HepG2 (cell line): ENCODE measurements around the gene RGS5. TPM values are rescaled to one million over a fixed set of nuclear protein-coding genes. Genes with fewer than 3 reads are reported as not detected.

Experiments
- ATAC-seq: fragments of 200-7000 bp; cut with Tn5 transposase; 3 replicates; pipeline ENCODE4 v1.9.1; 2020; ENCODE audit warnings: mild to moderate bottlenecking, moderate library complexity
- BruUV-seq: library from RNA; stranded (reverse); fragments of 400-500 nt; replicated peaks from 2 replicates; lab custom pipeline; 2021; lab: Mats Ljungman, UMichigan
- CTCF ChIA-PET: fragments of 300-600 bp; formaldehyde crosslinking; extraction: SDS; loops from one replicate; lab custom pipeline; 2021; ENCODE audit warnings: low total read pairs, inconsistent platforms, low intra/inter-chr PET ratio; lab: Yijun Ruan, JAX
- POLR2A ChIA-PET: fragments of 350-600 bp; sonication (Branson Sonifier 250); formaldehyde crosslinking; loops from one replicate; lab custom pipeline; 2020; ENCODE audit warnings: antibody characterized with exemption, inconsistent platforms; lab: Yijun Ruan, JAX
- DNase-seq: peaks from one replicate; pipeline ENCODE4 v3.0.0-alpha.2; 2015; ENCODE audit warnings: low spot score
- FAIRE-seq: peaks from 3 replicates; lab custom pipeline; 2011; peaks lifted over from hg19 to GRCh38; lab: Jason Lieb, UNC
- H2AFZ ChIP-seq: one replicate; pipeline ENCODE4 v1.6.1; 2011; ENCODE audit warnings: low read length, inconsistent platforms
- H3K27ac ChIP-seq: fragments of 300-600 bp; 3 replicates; pipeline ENCODE4 v1.8.0; 2011; ENCODE audit warnings: mixed run types, mild to moderate bottlenecking, mixed read lengths, low read length, inconsistent platforms; ENCODE audit not compliant: insufficient read depth; ENCODE audit errors: extremely low read length
- H3K27me3 ChIP-seq, 2 experiments: fragments of 200-600 bp in 1 of 2; 2 replicates in 1 of 2; 3 replicates in 1 of 2; pipeline versions ENCODE4 v1.6.0 to v1.8.0; 2011; ENCODE audit warnings: low read length in 2 of 2, mild to moderate bottlenecking in 2 of 2, moderate library complexity in 2 of 2, inconsistent platforms in 1 of 2; ENCODE audit not compliant: insufficient read depth in 2 of 2, control insufficient read depth in 1 of 2
- H3K36me3 ChIP-seq, 2 experiments: fragments of 200-600 bp in 1 of 2; replicated peaks in 1 of 2; 2 replicates in 1 of 2; 3 replicates in 1 of 2; pipeline versions ENCODE4 v1.5.1 to v1.8.0; 2011; ENCODE audit warnings: low read length in 2 of 2, inconsistent platforms in 1 of 2; ENCODE audit not compliant: insufficient read depth in 2 of 2, control insufficient read depth in 1 of 2
- H3K4me1 ChIP-seq: 2 replicates; pipeline ENCODE4 v1.5.1; 2012; ENCODE audit warnings: low read length, inconsistent platforms; ENCODE audit not compliant: insufficient read depth
- H3K4me2 ChIP-seq: 2 replicates; pipeline ENCODE4 v1.6.0; 2011; ENCODE audit warnings: low read depth, low read length, inconsistent platforms
- H3K4me3 ChIP-seq, 3 experiments: fragments of 200-600 bp in 1 of 3; sonication (generic), shearing (Covaris generic) in 1 of 3; replicated peaks in 1 of 3; 2 replicates each; pipeline ENCODE4 v1.5.1; 2011 to 2016; ENCODE audit warnings: low read length in 3 of 3, inconsistent platforms in 2 of 3, low read depth in 2 of 3, mild to moderate bottlenecking in 2 of 3, control low read depth in 1 of 3, mixed read lengths in 1 of 3; ENCODE audit not compliant: insufficient read depth in 1 of 3
- H3K79me2 ChIP-seq: one replicate; pipeline ENCODE4 v1.6.1; 2011; ENCODE audit warnings: low read length, inconsistent platforms; ENCODE audit not compliant: insufficient read depth
- H3K9ac ChIP-seq: 2 replicates; pipeline ENCODE4 v1.6.0; 2011; ENCODE audit warnings: mild to moderate bottlenecking, low read depth, low read length, inconsistent platforms; ENCODE audit not compliant: insufficient read depth
- H3K9me3 ChIP-seq: 2 replicates; pipeline ENCODE4 v1.5.1; 2012; ENCODE audit warnings: mild to moderate bottlenecking, low read length
- H4K20me1 ChIP-seq: 2 replicates; pipeline ENCODE4 v1.6.0; 2011; ENCODE audit warnings: inconsistent platforms, mild to moderate bottlenecking, low read length, moderate library complexity; ENCODE audit not compliant: insufficient read depth
- GABPA ChIP-seq, 2 experiments: IDR thresholded peaks; 2 replicates each; pipeline ENCODE4 v1.6.1; 2011 to 2016; ENCODE audit warnings: low read depth in 2 of 2, low read length in 1 of 2, missing biosample characterization in 1 of 2, missing genetic modification characterization in 1 of 2
- SAFB2 ChIP-seq: sonication (generic); formaldehyde crosslinking; IDR thresholded peaks from 2 replicates; pipeline ENCODE4 v1.5.1; 2020; ENCODE audit warnings: missing genetic modification reagents, low read depth, mild to moderate bottlenecking, borderline replicate concordance
- SKI ChIP-seq: fragments of 450-650 bp; IDR thresholded peaks from one replicate; pipeline ENCODE4 v1.6.1; 2018; ENCODE audit warnings: mild to moderate bottlenecking; ENCODE audit not compliant: partially characterized antibody
- SMYD3 ChIP-seq: sonication (generic); formaldehyde crosslinking; IDR thresholded peaks from 2 replicates; pipeline ENCODE4 v1.8.1; 2023; ENCODE audit warnings: mild to moderate bottlenecking, missing genetic modification reagents
- ZNF441 ChIP-seq: sonication (generic); formaldehyde crosslinking; IDR thresholded peaks from 2 replicates; pipeline ENCODE4 v1.7.0; 2021; ENCODE audit warnings: missing genetic modification reagents, borderline replicate concordance
- ZNF7 ChIP-seq: IDR thresholded peaks from 2 replicates; pipeline ENCODE4 v1.6.1; 2016; ENCODE audit warnings: missing biosample characterization, missing genetic modification reagents
- WGBS: methylation state at CpG from one replicate; pipeline ENCODE4 v1.1.6; 2017; ENCODE audit warnings: low lambda C conversion rate; 5-methylcytosine and 5-hydroxymethylcytosine counted together
- in situ Hi-C: cut with HindIII; loops from 2 replicates; pipeline ENCODE4 v1.10.0; 2017; ENCODE audit warnings: low pct_unique_long_range_greater_than_20kb; ENCODE audit not compliant: extremely low pct_ligation_motif_present
- intact Hi-C: fragments of 100-400 bp; cut with micrococcal nuclease; formaldehyde crosslinking; loops from one replicate; pipeline ENCODE4 v1.10.0; 2022; ENCODE audit not compliant: unreplicated experiment
- polyA plus RNA-seq, 8 experiments: library from polyadenylated mRNA; depleted of rRNA in 3 of 8; stranded (reverse) in 7 of 8; unstranded in 1 of 8; fragments of >200 nt; fragmentation: Illumina TruSeq in 4 of 8; extraction: Trizol in 4 of 8; gene quantifications; 2 replicates each; pipeline versions ENCODE4 v1.2.1 to v1.2.3, GENCODE V29; 2011 to 2016; ENCODE audit warnings: low read depth in 4 of 8, missing spikeins in 1 of 8, mixed read lengths in 1 of 8; ENCODE audit not compliant: insufficient read depth in 1 of 8
- total RNA-seq, 5 experiments: library from RNA; depleted of rRNA; stranded (reverse); fragments of >200 nt; fragmentation: Illumina TruSeq; extraction: Trizol; gene quantifications; 2 replicates each; pipeline ENCODE4 v1.2.3, GENCODE V29; 2016; ENCODE audit warnings: low read depth in 1 of 5
- TF ChIP-seq, protein P1 (sequence below), 2 experiments: sonication (generic) in 1 of 2; formaldehyde crosslinking in 1 of 2; IDR thresholded peaks; 2 replicates each; pipeline versions ENCODE4 v1.6.1 to v1.9.0; 2014 to 2022; ENCODE audit warnings: antibody characterized with exemption in 1 of 2, borderline replicate concordance in 1 of 2, inconsistent platforms in 1 of 2, low read depth in 1 of 2, missing genetic modification reagents in 1 of 2
- TF ChIP-seq, protein P2 (sequence below): sonication (generic); formaldehyde crosslinking; IDR thresholded peaks from 2 replicates; pipeline ENCODE4 v1.8.0; 2022; ENCODE audit warnings: low read depth, missing genetic modification reagents
- TF ChIP-seq, protein P3 (sequence below): sonication (generic); formaldehyde crosslinking; IDR thresholded peaks from 2 replicates; pipeline ENCODE4 v1.9.0; 2021; ENCODE audit warnings: missing genetic modification reagents, mild to moderate bottlenecking, borderline replicate concordance

The RGS5 gene
- total and polyA plus RNA-seq, 2 of the 13 experiments (the other 11 are each of a cell fraction or from before 2014, with no cell fraction given): 1.9 to 2.3 TPM

DNA sequence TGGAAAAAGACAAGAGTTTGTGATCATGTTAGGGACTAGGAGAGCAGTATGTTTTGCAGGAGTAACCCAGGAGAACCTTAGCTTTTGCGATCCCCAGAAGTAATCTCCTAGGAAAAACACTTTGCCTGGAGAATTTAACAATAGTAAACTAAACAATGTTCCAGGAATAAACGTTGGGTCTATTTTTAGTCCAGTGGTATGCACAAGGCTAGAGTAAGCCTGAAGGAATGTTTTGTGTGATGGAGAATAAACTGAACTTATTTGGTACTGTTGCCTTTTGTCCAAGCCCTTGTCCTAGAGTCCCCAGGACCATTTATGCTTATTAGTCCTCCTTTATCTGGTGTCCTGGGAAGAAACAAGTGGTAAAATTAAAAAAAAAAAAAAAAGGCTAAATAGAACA lies 28.7 kb upstream of the RGS5 start:
- WGBS: 32% methylated on average over 2 of the region's 2 CpGs
- Histone ChIP-seq H3K27ac (no peak overlapping the region), H3K9me3 (no peaks in the 10 kb centered on the region), H4K20me1 (no peaks in the 10 kb centered on the region), H3K4me3 (no peak overlapping the region), H3K36me3 (no peaks in the 10 kb centered on the region), H3K4me1 (no peaks in the 10 kb centered on the region)
- ATAC-seq: no peak
- no peak for FAIRE-seq
- TF ChIP-seq SKI (no peak), SAFB2 (CRISPR knock-in tag) (no peak), ZNF7 (no peak), ZNF441 (CRISPR knock-in tag) (no peak), GABPA (IDR thresholded peaks at IDR 0.05; ENCODE audit: low read depth, low read length) (no peak), GABPA (CRISPR knock-in tag; IDR thresholded peaks at IDR 0.05; ENCODE audit: low read depth) (no peak), SMYD3 (no peak)
- TF ChIP-seq, protein P1, sequence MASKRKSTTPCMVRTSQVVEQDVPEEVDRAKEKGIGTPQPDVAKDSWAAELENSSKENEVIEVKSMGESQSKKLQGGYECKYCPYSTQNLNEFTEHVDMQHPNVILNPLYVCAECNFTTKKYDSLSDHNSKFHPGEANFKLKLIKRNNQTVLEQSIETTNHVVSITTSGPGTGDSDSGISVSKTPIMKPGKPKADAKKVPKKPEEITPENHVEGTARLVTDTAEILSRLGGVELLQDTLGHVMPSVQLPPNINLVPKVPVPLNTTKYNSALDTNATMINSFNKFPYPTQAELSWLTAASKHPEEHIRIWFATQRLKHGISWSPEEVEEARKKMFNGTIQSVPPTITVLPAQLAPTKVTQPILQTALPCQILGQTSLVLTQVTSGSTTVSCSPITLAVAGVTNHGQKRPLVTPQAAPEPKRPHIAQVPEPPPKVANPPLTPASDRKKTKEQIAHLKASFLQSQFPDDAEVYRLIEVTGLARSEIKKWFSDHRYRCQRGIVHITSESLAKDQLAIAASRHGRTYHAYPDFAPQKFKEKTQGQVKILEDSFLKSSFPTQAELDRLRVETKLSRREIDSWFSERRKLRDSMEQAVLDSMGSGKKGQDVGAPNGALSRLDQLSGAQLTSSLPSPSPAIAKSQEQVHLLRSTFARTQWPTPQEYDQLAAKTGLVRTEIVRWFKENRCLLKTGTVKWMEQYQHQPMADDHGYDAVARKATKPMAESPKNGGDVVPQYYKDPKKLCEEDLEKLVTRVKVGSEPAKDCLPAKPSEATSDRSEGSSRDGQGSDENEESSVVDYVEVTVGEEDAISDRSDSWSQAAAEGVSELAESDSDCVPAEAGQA (IDR thresholded peaks at IDR 0.05; ENCODE audit: low read depth): no peak
- TF ChIP-seq, protein P1 (CRISPR knock-in tag; IDR thresholded peaks at IDR 0.05; ENCODE audit: borderline replicate concordance): no peak
- TF ChIP-seq, protein P2, sequence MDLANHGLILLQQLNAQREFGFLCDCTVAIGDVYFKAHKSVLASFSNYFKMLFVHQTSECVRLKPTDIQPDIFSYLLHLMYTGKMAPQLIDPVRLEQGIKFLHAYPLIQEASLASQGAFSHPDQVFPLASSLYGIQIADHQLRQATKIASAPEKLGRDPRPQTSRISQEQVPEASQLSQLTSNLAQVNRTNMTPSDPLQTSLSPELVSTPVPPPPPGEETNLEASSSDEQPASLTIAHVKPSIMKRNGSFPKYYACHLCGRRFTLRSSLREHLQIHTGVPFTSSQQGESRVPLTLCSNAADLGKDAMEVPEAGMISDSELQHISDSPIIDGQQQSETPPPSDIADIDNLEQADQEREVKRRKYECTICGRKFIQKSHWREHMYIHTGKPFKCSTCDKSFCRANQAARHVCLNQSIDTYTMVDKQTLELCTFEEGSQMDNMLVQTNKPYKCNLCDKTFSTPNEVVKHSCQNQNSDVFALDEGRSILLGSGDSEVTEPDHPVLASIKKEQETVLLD (CRISPR knock-in tag): no peak
- TF ChIP-seq, protein P3, sequence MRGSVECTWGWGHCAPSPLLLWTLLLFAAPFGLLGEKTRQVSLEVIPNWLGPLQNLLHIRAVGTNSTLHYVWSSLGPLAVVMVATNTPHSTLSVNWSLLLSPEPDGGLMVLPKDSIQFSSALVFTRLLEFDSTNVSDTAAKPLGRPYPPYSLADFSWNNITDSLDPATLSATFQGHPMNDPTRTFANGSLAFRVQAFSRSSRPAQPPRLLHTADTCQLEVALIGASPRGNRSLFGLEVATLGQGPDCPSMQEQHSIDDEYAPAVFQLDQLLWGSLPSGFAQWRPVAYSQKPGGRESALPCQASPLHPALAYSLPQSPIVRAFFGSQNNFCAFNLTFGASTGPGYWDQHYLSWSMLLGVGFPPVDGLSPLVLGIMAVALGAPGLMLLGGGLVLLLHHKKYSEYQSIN (CRISPR knock-in tag): no peak
- TF ChIP-seq, all 625 proteins: peak for 0
- Histone ChIP-seq H2AFZ (no peak overlapping the region), H3K9ac (no peak overlapping the region), H3K79me2 (no peaks in the 10 kb centered on the region), H3K27me3 (no peaks in the 10 kb centered on the region), H3K4me2 (no peak overlapping the region)
- POLR2A ChIA-PET: no interaction called here
- no TSS peak for BruUV-seq
- intact Hi-C loops: no loop called here
- in situ Hi-C loops: no loop called here
- CTCF ChIA-PET: no interaction called here
- DNase-seq: no peak
